NCI-H446 (cell line): Measurements from ENCODE around the gene ZNF362.
A peak's percentile ranks its signal among the peaks of the same experiment; 100 is the strongest.
"Not testable (repeated sequence)": the region's sequence is repeated elsewhere in the genome, so short reads cannot be mapped to it uniquely, and the experiment has no call there.

ENCODE experiments used
- DNase-seq, 2 experiments: peaks; one replicate each; lab custom pipeline; 2025; lab: John Stamatoyannopoulos, UW

The ZNF362 gene

DNA sequence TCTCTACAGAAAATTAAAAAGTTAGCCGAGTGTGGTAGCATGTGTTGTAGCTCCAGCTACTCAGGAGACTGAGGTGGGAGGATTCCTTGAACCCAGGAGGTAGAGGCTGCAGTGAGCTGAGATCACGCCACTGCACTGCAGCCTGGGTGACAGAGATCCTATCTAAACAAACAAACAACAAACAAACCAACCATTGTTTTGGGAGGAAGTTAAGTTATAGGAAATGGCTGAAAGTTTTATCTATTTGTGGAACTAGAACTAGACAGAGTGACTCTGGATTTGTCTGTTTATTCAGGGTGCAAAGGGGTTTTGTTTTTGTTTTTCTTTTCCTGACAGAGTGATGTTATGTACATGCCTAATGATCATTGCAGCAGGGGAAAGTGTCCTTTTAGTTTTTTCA is 31.0 kb downstream of the ZNF362 start:
- DNase-seq, result no peak

DNA sequence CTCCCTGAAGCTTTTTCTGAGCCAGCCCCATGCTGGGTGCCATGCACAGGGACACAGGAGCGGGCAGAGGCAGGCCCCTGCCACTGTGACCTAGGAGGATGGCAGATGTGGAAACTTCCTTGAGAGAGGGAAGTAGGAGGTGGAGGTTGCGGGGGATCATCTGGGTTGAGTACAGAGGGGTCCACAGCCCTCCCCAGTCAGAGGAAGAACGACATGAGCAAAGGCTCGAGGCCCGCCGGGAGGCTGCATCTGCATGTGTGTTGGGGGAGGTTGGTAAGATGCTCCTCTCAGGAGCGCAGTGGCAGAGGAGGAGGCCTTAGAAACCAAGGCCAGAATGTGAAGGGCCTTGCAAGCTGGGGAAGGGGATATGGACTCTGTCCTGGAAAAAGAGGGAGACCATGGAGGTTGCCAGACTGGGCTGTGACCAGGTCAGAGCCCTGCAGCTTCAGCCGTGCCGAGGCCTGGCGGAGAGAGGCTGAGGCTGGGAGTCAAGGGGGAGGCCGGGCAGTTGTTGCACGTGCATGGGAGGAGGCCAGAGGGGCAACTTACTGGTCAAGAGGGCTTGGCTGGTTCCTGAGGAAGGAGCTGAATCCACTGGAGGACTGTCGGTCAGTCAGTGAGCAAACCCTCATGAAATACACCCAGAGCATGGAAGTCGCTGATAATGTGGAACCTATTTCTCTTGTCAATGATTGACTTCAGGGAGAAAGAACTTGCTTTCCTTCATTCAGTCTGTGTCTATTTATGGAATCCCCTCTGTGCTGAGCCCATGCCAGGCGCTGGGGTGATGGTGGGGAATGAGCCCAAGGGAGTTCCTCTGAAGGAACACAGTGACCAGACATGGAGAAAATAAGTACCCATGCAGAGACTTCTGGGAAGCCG is 32.9 kb downstream of the ZNF362 start:
- no peak for DNase-seq

DNA sequence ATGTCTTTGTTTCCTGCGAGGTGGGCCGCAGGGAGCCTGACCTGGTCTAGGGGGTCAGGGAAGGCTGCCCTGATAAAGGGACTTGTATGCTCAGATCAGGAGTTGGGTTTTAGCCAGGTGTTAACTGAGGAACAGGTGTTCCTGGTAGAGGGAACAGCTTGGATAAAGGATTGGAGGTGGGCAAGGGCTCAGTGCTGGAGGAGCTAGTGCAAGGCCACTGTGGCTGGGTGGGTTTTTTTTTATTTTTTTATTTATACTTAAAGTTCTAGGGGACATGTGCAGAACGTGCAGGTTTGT is 33.5 kb downstream of the ZNF362 start:
- no peak for DNase-seq

DNA sequence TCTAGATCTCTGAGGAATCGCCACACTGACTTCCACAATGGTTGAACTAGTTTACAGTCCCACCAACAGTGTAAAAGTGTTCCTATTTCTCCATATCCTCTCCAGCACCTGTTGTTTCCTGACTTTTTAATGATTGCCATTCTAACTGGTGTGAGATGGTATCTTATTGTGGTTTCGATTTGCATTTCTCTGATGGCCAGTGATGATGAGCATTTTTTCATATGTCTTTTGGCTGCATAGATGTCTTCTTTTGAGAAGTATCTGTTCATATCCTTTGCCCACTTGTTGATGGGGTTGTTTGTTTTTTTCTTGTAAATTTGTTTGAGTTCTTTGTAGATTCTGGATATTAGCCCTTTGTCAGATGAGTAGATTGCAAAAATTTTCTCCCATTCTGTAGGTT is 34.3 kb downstream of the ZNF362 start:
- not testable (repeated sequence) for DNase-seq

DNA sequence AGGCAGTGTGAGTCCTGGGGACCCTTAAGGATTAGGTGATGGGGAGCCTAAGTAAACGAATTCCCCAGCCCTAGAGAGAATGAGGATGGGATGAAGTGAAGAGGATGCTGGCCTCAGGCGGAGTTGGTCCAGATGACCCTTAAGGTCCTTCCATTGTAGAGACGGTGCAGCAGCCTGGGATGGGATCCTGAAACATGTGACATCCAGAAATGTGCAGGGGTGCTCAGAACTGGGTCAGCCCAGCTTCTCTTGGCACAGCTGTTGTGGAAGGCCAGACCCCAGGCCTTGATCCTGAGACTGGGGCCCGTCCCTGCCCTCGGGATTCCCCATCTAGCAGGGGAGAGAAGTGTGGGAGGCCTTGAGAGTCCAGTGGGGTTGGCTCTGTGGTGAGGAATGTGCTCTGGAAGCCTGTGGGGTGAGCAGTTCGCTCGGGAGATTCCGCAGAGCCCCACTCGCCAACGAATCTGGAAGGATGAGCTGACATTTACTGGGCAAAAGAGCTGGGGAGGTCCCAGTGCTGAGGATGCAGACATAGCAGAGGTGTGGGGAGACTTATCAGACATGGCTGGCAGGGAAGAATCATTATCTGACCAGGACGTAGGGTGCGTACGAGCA is 36.5 kb downstream of the ZNF362 start:
- DNase-seq, result no peak

DNA sequence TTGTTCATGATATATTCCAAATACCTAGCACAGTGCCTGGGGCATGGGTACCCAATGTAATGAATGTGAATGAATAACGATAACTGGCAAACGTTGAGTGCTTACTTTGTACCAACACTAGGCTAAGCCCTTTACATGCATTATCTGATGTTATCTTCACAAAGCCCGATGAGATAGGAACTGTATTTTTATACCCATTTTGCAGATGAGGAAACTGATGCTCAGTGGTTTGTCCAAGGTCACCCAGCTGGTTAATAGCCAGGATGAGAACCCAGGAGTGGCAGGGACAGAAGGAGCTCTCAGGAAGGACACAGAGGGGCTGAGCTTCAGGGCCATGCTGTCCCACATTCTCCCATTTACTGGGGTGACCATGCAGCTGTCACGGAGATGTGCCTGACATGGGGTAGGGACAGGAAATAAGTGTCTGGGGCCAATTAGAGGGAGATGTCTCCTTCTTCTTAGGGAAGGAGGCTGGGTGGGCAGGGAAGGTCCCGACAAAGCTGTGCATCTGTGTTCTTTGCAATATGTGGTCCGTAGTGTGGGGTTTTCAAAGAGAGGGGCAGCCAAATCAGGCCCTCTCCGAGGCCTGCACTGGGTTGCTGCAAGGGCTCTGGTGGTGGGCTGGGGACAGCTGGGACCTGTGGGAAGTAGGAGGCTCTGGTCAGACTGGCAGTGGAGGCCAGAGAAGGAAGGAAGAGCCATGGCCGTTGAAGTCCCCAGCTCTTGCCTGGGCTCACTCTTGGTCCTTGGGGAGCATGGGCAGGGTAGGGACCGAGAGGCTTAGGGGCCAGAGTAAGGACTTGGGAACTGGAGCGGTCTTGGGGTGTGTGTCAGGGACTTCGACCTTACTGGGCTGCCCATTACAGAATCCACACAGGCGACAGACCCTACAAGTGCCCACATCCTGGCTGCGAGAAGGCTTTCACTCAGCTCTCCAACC is 38.0 kb downstream of the ZNF362 start:
- DNase-seq, result no peak

DNA sequence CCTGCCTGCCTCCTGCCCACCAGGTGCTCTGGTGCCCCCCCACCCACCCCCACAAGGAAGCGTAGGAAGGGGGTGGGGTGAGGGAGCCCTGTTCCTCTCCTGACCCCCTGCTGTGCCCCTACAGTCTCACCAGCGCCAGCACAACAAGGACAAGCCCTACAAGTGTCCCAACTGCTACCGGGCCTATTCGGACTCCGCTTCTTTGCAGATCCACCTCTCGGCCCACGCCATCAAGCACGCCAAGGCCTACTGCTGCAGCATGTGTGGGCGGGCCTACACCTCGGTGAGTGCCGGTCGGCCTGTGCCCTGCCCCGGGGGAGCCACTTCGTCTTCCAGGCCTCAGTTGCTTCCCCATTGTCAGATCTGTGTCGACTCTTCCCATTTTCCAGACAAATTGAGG is 38.7 kb downstream of the ZNF362 start:
- no peak for DNase-seq

DNA sequence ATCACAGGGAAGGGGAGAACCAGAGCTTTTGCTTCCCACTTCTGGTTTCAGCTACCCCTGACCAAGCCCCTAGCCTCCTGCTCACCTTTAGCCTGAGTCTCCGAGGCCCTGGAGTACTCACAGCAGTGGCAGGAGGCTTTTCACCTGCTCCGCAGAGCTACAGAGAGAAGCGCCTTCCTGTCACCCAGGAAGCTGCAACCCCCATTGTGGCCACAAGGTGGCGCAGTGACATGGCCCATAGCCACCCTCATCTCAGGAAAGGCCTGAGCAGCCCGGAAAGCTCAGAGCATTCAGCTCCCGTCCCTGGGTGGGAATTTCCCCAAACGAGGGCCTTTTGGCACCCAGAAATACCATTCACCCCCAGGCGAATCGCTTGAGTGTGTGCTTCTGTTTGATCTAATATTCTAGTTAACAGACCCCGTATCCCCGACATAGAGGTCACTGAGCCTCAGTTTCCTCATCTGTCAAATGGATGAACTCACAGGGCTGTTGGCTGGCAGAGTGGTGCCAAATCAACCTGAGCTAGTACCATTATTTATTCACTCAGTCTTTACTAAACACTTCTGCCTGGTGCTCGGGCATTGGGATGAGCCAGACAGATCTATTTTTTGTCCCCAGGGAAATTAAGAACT is 39.3 kb downstream of the ZNF362 start:
- DNase-seq, result peak; percentile 54 to 85

DNA sequence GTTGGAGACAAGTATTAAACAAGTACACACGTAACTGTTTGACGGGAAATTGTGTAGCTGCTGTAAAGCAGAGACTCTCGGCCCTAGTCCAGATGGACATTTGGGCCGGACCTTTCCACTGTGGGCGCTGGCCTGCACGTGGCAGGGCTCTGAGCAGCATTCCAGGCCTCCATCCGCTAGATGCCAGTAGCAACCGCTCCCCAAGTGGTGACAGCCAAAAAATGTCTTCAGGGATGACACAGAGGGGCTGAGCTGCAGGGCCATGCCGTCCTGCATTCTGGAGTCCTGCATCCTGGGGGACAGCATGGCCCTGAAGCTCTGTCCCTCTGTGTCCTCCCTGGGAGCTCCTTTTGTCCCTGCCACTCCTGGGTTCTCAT is 39.8 kb downstream of the ZNF362 start:
- no peak for DNase-seq

DNA sequence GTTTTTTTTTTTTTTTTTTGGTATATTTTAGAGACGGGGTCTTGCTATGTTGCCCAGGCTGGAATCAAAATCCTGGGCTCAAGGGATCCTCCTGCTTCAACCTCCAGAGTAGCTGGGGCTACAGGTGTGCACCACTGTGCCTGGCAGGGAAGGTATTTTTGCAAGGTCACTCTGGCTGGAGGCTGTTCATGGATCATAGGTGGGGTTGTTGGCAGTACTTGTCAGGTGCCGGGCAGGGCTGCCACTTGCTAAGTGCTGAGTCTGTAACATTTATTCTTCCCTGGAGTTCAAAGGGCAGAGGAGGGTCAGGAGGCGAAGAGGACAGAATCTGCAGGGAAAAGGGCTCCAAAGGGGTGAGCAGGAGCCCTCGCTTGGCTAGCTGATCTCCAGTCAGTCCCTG is 40.5 kb downstream of the ZNF362 start:
- no peak for DNase-seq

DNA sequence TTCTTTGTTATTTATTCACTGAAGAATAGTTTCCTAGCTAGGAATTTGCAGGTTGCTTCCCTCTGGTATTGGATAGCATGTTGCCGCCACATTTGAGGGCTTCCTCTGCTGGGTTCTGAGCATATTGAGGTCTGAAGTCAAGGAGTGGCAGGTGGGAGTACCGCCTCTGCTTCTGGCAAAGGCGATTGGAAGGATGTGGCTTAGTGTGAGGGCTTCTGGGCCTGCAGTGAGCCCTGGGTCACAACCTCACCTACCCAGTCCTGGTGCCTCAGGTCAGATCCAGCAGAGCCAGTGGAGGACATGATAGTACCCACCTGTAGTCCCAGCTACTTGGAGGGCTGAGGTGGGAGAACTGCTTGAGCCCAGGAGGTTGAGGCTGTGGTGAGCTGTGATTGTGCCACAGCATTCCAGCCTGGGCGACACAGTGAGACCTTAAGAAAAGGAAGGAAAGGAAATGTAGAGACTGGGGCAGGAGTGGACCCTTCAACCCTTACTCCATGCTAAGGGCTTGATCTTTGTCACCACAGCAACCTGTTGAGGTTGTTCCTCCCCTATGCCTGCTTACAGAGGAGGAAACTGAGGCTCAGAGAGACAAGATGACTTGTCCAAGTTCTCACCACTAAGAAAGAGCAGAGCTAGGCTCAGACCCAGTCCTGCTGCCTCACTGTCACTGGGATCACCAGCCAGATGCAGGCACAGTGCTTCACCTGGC is 41.8 kb downstream of the ZNF362 start:
- DNase-seq, result no peak

DNA sequence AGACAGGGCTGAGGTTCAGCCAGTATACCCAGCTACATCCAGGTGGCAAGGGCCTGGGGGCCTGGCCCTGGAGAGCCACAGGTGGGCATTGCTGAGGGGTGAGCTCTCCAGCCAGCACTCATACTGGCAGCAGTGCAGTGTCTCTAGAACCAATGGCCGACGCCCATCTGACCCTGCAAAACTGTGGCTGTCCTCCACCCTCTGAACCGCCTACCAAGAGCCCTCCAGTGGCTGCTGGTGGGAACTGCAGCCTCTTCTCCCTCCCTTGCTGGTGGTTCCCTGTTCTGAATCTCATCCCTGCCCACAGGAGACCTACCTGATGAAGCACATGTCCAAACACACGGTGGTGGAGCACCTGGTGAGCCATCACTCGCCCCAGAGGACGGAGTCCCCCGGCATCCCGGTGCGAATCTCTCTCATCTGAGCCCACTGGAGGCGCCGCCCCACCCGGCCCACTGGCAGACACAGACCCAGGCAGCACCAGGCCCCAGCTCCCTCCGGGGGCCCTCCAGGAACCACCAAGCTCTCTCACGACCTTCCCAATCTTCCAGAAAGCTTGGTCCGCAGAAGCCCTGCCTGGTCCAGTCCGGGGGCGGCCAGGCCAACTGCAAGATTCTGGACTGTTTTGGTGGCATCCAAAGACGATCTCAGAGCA is 42.5 kb downstream of the ZNF362 start:
- DNase-seq, result peak in 1 of 2 experiments; percentile 57

DNA sequence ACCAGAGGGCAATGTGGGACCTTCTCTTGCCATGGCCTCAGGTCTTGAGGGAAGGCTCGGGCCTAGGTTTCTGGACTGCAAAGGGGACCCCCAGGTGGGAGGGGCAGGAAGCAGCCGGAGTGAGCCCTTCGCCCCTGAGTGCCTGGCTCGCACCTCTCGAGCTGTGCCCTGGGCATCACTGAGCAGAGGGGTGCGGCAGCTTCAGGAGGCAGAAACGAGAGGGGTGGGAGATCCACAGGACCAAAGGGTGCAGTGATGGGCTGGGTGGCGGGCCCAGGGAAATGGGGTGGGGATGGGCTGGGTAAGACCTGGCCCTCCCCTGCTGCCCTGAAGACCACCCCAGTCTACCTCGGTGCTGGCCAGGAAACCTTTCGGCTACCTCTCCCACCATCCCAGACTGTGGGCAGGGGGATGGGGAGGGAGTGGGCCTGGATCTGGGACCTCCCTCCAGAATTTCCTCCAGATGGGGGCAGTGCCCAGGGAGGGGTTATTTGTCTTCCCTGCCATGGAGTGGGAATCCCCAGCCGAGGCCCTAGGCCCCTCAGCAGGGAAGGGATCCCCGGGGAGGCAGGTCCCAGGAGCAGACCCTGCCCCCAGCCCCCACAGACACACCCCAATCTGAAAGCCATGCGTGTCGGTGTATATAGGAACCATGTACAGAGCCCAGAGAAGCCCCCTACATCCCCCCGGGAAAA is 43.3 kb downstream of the ZNF362 start:
- DNase-seq, result no peak

DNA sequence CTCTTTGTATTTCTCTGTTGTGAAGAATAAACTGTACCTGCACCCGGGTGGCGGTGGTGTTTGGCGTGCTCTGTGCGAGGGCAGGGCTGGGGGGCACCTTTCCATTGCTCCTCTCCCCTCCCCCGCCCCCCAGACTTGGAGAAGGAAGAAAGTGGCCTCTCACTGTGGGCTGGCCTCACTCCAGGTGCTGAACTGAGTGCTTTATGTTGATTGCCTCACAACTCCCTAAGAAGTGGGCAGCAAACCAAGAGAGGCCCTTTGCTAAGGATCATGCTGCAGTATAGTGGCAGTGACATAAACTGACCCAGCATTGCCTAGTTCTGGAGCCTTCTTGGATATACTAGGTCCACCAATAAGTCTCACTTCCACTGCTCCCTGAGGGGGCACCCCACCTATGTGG is 44.4 kb downstream of the ZNF362 start:
- DNase-seq, result peak in 1 of 2 experiments; percentile 24

DNA sequence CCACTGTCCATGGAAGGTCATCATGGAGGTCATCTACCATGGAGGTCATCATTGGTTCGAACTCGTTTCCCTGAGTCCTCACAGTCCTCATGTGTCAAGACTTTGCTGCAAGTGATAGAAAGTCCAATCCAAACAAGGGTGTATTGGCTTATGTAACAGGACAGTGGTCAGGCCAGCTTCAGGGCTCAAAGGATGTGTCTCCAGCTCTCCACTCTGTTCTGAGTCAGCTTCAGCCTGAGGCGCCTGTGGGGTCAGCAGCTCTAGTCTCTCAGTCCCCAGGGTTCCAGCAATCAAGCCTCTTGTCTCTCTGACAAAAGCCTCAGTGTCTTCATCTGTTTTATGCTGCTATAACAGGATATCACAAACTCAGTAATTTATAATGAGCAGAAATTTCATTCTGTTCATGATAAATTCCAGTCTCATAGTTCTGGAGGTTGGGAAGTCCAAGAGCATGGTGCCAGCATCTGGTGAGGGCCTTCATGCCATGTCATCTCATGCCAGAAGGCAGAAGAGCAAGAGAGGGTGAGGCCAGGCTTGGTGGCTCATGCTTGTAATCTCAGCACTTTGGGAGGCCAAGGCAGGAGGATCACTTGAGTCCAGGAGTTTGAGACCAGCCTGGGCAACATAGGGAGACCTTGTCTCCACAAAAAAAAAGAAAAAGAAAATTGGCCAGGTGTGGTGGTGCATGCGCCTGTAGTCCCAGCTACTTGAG is 45.1 kb downstream of the ZNF362 start:
- no peak for DNase-seq

DNA sequence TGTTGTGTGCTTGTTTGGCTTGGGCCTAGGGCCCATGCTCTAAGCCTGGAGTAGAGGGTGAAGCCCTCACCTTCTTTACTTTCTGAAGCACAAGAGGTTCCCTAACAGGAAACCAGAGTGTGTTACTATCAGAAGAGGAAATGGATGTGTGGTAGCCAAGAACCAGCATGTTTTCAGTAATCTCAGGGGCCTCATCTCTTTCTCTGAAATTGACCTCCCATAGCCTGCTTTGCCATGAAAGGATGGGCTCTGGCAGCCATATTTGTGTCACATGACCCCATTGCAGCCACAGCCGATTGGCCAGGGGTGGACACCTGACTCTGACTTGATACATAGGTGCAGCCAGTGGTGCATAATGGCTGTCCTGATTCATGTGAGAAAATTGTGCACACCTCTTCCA is 46.0 kb downstream of the ZNF362 start:
- DNase-seq, result no peak

DNA sequence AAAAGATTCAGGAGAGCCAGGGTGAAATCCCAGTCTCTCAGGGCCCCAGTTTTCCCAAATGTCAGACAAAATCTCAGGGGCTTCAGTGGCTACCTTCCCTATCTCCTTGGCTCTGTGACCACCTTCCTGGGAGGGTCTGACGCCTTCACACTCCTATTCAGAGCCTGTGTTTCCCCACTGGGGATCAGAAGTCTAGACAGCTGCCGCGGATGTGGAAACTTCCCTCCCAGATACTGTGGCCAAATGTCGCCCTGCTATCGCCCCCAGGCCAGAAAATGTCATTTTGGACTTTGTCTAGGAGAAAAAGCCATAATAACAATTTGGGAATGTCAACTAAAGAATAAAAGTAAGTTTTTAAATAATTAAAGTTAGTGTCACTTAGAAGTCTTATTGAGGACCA is 48.7 kb downstream of the ZNF362 start:
- DNase-seq, result no peak

DNA sequence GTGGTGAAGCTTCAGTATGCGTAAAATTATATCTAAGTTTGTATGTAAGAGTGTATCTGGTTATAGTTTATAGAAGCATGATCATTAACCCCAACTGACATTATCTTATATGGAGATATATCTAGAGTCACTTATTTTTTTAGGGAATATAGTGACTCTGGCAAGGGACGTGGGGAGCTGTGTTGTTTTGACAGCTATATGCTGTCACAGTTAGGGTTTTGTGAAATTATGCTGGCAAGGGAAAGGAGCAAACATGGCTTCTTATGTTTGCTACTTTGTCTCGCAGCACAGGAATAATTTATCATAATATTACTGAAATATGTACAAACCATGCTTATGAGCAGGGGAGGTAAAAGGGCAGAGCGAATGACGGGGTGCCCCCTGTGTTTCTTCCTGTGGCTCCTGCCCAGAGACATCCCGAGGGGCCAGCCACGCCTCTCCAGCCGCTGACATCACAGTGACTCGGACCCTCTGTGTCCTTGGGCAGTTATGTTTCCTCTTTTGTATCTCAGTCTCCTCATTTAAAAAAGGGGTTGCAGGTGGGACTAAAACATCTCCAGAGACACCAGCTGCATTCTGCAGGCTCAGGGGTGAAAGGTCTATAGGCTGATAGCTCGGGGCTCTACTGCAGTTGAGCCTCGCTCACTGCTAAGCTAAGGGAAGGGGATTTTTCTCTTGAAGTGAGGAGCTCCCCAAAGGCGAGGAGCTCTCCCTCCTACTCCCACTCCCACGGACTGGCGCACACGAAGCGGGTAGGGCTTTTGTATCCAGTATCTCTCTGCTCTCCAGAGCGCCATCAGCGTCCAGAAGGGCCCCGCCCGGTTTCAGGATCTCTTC is 49.7 kb downstream of the ZNF362 start:
- no peak for DNase-seq
